Epithelial cell of esophagus (primary cell): ENCODE data around the gene PRKG1.
"Not testable (repeated sequence)": the region's sequence is repeated elsewhere in the genome, so short reads cannot be mapped to it uniquely, and the experiment has no call there.

ENCODE experiments used
- DNase-seq: peaks from one replicate; pipeline ENCODE4 v3.0.0; 2010; ENCODE audit warnings: low read depth
- H3K4me3 ChIP-seq: 2 replicates; pipeline ENCODE4 v1.5.1; 2011; ENCODE audit warnings: mild to moderate bottlenecking, low read length, control low read depth
- TF ChIP-seq, protein P1 (sequence below): IDR thresholded peaks from 2 replicates; pipeline ENCODE4 v1.5.1; 2011; ENCODE audit warnings: low read depth, mild to moderate bottlenecking, low read length, control low read depth, inconsistent platforms; ENCODE audit not compliant: insufficient read depth; ENCODE audit errors: missing control alignments

The PRKG1 gene

DNA sequence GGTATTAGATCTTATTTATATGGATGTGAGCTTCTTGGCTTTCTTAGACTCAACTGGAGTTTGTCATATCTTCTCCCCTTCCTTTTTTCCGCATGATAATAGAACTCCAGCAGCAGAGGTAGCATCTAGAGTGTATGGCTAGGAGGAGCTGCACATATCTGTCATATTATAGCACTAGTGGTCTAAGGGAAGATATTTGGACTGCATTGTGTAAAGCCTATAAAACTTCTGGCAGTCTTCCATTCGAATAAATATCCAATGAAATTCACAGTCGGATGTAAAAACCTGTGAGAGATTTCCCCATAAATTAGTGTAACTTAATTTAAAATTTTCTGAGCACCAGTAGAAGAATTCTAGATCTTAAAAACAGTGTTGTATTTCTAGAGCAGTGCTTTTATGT lies 123.9 kb downstream of the PRKG1 start:
- H3K4me3 ChIP-seq = no peak overlapping the region
- TF ChIP-seq, protein P1, sequence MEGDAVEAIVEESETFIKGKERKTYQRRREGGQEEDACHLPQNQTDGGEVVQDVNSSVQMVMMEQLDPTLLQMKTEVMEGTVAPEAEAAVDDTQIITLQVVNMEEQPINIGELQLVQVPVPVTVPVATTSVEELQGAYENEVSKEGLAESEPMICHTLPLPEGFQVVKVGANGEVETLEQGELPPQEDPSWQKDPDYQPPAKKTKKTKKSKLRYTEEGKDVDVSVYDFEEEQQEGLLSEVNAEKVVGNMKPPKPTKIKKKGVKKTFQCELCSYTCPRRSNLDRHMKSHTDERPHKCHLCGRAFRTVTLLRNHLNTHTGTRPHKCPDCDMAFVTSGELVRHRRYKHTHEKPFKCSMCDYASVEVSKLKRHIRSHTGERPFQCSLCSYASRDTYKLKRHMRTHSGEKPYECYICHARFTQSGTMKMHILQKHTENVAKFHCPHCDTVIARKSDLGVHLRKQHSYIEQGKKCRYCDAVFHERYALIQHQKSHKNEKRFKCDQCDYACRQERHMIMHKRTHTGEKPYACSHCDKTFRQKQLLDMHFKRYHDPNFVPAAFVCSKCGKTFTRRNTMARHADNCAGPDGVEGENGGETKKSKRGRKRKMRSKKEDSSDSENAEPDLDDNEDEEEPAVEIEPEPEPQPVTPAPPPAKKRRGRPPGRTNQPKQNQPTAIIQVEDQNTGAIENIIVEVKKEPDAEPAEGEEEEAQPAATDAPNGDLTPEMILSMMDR = no peak
- DNase-seq = no peak

GRCh38 chr10:51201947-51202346 lies 127.7 kb downstream of the PRKG1 start:
- no peak for DNase-seq
- TF ChIP-seq, protein P1 = no peak
- H3K4me3 ChIP-seq = no peak overlapping the region

GRCh38 chr10:51203359-51203758 lies 129.1 kb downstream of the PRKG1 start:
- DNase-seq = no peak
- TF ChIP-seq, protein P1 = no peak
- H3K4me3 ChIP-seq = no peak overlapping the region

DNA sequence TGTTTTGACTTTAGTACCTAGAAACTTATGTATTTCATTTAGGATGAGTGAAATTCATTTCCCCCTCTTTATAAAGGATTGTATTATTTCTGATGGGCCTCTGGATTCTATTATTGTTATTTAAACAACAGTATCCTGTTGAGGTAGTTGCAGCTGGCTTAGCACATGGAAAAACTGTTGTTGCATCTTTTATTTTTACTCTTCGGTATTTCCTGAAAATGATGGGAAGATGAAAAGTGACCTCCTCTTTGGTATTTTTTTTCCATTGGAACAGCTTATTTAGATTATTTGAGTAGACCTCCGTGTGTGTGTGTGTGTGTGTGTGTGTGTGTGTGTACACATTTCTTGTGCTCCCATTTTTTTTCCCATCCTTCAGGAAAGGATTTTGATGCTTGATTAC lies 129.8 kb downstream of the PRKG1 start:
- DNase-seq = no peak
- TF ChIP-seq, protein P1 = no peak
- H3K4me3 ChIP-seq = no peak overlapping the region

GRCh38 chr10:51204701-51205100 lies 130.4 kb downstream of the PRKG1 start:
- H3K4me3 ChIP-seq = no peak overlapping the region
- TF ChIP-seq, protein P1 = no peak
- DNase-seq = no peak

DNA sequence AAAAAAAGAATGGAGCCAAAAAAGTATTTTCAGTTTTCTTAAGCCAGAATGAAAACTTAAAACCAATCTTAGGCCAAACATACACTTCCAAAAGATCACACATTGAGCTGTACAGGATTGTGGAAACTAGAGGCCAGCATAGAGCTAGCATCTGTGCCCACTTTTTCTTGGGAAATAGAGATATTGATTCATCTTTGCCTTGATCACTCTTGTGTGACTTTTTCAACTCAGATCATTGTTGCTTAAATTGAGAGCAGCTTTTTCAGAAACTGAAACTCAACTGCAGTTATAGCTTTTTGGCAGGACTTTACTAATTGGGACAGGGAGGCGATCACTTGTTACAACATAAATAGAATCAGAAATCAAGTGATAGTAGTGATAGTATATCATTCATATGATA lies 132.2 kb downstream of the PRKG1 start:
- TF ChIP-seq, protein P1 = no peak
- H3K4me3 ChIP-seq = no peak overlapping the region
- no peak for DNase-seq

GRCh38 chr10:51212937-51213336 lies 138.7 kb downstream of the PRKG1 start:
- not testable (repeated sequence) for H3K4me3 ChIP-seq, DNase-seq
